Measurements from ENCODE around the gene ARID1B. TPM values are rescaled to one million over a fixed set of nuclear protein-coding genes. Genes with fewer than 3 reads are reported as not detected.

Gene ARID1B
- total and polyA plus RNA-seq, 2 donors (not counting 1 experiment from before 2014, with no cell fraction given), result 47.2 to 280 TPM

DNA sequence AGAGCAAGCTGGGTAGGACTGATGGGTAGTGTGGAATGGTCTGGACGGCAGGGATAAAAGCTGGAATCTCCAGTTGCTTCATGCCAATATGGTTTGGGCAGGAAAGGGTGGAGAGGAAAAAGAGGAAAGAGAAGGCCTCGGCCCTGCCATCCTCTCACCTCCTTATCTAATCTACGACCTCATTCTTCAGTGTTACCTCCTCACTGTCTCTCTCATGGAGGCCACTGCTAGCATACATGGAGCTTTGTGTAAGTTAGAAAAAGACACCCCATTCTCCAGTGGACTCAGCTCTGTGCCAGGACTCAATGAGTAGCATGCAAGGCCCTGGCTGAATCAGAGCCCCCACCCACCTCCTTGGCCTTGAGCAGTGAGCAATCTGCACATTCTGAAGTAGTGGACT is 6.1 kb upstream of the ARID1B start:
- intact Hi-C loops (cut with micrococcal nuclease), result no loop called here
- DNase-seq, result no peak
- TF ChIP-seq EZH2 (IDR thresholded peaks at IDR 0.05; ENCODE audit: borderline replicate concordance, insufficient read depth, low read depth, low read length, poor library complexity, severe bottlenecking) (no peak), CTCF (IDR thresholded peaks at IDR 0.05) (no peak)
- CTCF ChIA-PET, result interaction anchor here (0.5 to 4.0 kb wide), 3 partner anchors 18 to 61 kb away, joined by 4 to 23 read pairs (median 4); no protein-coding TSS in a partner anchor
- no peak for ATAC-seq (ENCODE audit: low read depth)
- Histone ChIP-seq H3K79me2 (ENCODE audit: control insufficient read depth, insufficient read depth, low read length) (peaks cover 29% of the 10 kb centered on the region), H3K27ac (ENCODE audit: low read length in 2 of 2) (no peak overlapping the region), H3K27me3 (replicated peaks in 1 of 4; ENCODE audit: control extremely low read depth in 1 of 4, control insufficient read depth in 3 of 4, insufficient read depth in 4 of 4, low read length in 3 of 4) (no peaks in the 10 kb centered on the region), H4K20me1 (ENCODE audit: control insufficient read depth, insufficient read depth, low read length, poor library complexity, severe bottlenecking) (no peaks in the 10 kb centered on the region), H2AFZ (ENCODE audit: insufficient read depth, low read depth, low read length, poor library complexity, severe bottlenecking) (no peak overlapping the region), H3K4me2 (replicated peaks; ENCODE audit: low read depth, low read length, poor library complexity, severe bottlenecking) (no peak overlapping the region), H3K4me3 (ENCODE audit: control extremely low read depth in 1 of 5, extremely low read depth in 1 of 5, insufficient read depth in 1 of 5, low read depth in 2 of 5, low read length in 4 of 5) (no peak overlapping the region), H3K4me1 (ENCODE audit: control insufficient read depth in 2 of 2, insufficient read depth in 2 of 2, low read length in 2 of 2) (peaks cover 26 to 34% of the 10 kb centered on the region in 2 donors), H3K9ac (ENCODE audit: low read length) (no peak overlapping the region), H3K36me3 (replicated peaks in 1 of 2; ENCODE audit: control extremely low read depth in 1 of 2, control insufficient read depth in 1 of 2, extremely low read depth in 1 of 2, insufficient read depth in 2 of 2, low read length in 1 of 2) (no peaks in the 10 kb centered on the region), H3K9me3 (ENCODE audit: control extremely low read depth in 1 of 3, control insufficient read depth in 2 of 3, insufficient read depth in 1 of 3, low read length in 2 of 3) (no peaks in the 10 kb centered on the region)
- no peaks in the 10 kb centered on the region for H3K9me3 Mint-ChIP-seq (ENCODE audit: insufficient read depth)
- H3K4me1 Mint-ChIP-seq, result peaks cover 45% of the 10 kb centered on the region
- no peak overlapping the region for H3K4me3 Mint-ChIP-seq
- 90% methylated on average over 2 of the region's 3 CpGs for WGBS (ENCODE audit: insufficient coverage)
- POLR2A ChIA-PET, result no interaction called here
- peak overlapping the region; percentile 46 for H3K27ac Mint-ChIP-seq
- H3K27me3 Mint-ChIP-seq, result no peaks in the 10 kb centered on the region

GRCh38 chr6:156771761-156772160 is 5.4 kb upstream of the ARID1B start:
- no peak overlapping the region for H3K4me3 Mint-ChIP-seq
- Histone ChIP-seq H3K4me2 (replicated peaks; ENCODE audit: low read depth, low read length, poor library complexity, severe bottlenecking) (no peak overlapping the region), H3K36me3 (replicated peaks in 1 of 2; ENCODE audit: control extremely low read depth in 1 of 2, control insufficient read depth in 1 of 2, extremely low read depth in 1 of 2, insufficient read depth in 2 of 2, low read length in 1 of 2) (no peaks in the 10 kb centered on the region), H3K27me3 (replicated peaks in 1 of 4; ENCODE audit: control extremely low read depth in 1 of 4, control insufficient read depth in 3 of 4, insufficient read depth in 4 of 4, low read length in 3 of 4) (no peaks in the 10 kb centered on the region), H3K4me1 (ENCODE audit: control insufficient read depth in 2 of 2, insufficient read depth in 2 of 2, low read length in 2 of 2) (peaks cover 33 to 38% of the 10 kb centered on the region in 2 donors), H4K20me1 (ENCODE audit: control insufficient read depth, insufficient read depth, low read length, poor library complexity, severe bottlenecking) (no peaks in the 10 kb centered on the region), H3K27ac (ENCODE audit: low read length in 2 of 2) (no peak overlapping the region), H3K9me3 (ENCODE audit: control extremely low read depth in 1 of 3, control insufficient read depth in 2 of 3, insufficient read depth in 1 of 3, low read length in 2 of 3) (no peaks in the 10 kb centered on the region), H2AFZ (ENCODE audit: insufficient read depth, low read depth, low read length, poor library complexity, severe bottlenecking) (no peak overlapping the region), H3K79me2 (ENCODE audit: control insufficient read depth, insufficient read depth, low read length) (peaks cover 29% of the 10 kb centered on the region), H3K9ac (ENCODE audit: low read length) (no peak overlapping the region), H3K4me3 (ENCODE audit: control extremely low read depth in 1 of 5, extremely low read depth in 1 of 5, insufficient read depth in 1 of 5, low read depth in 2 of 5, low read length in 4 of 5) (no peak overlapping the region)
- ChIA-PET POLR2A (no interaction called here), CTCF (no interaction called here)
- ATAC-seq (ENCODE audit: low read depth), result no peak
- H3K27ac Mint-ChIP-seq, result no peak overlapping the region
- 99% methylated on average over 6 of the region's 7 CpGs for WGBS (ENCODE audit: insufficient coverage)
- no peaks in the 10 kb centered on the region for H3K27me3 Mint-ChIP-seq
- H3K4me1 Mint-ChIP-seq, result peaks cover 50% of the 10 kb centered on the region
- intact Hi-C loops (cut with micrococcal nuclease), result no loop called here
- TF ChIP-seq CTCF (IDR thresholded peaks at IDR 0.05), result no peak
- no peak for TF ChIP-seq EZH2 (IDR thresholded peaks at IDR 0.05; ENCODE audit: borderline replicate concordance, insufficient read depth, low read depth, low read length, poor library complexity, severe bottlenecking)
- DNase-seq, result no peak
- no peaks in the 10 kb centered on the region for H3K9me3 Mint-ChIP-seq (ENCODE audit: insufficient read depth)
